ENCODE measurements around the gene SDHAF2. TPM values are rescaled to one million over a fixed set of nuclear protein-coding genes. Genes with fewer than 3 reads are reported as not detected.

SDHAF2 gene
- total RNA-seq, 4 donors from 2014 or later = 65.8 to 122 (median 81.4) TPM

DNA sequence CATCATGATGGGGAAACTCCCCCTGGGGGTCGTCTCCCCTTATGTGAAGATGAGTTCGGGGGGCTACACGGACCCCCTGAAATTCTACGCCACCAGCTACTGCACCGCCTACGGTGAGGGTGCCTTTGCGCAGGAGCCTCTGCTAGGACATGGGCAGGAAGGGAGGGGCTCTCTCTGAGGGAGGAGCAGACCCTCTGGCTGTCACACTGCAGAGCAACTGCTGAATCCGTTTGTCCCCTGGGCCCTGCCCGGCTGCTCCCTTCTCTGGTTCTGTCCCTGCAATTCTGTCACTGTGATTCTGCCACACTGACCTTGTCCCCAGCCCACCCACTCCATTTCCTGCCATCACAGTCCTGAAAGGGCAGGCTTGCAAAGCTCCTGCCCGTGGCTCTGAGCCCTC is 51.9 kb downstream of the SDHAF2 start:
- no peaks in the 10 kb centered on the region for H3K36me3 ChIP-seq
- H3K9me3 ChIP-seq = no peaks in the 10 kb centered on the region
- peaks cover 5 to 19% (median 8%) of the 10 kb centered on the region in 4 donors for H3K4me1 ChIP-seq
- H3K4me3 ChIP-seq = no peak overlapping the region
- H3K27me3 ChIP-seq = no peaks in the 10 kb centered on the region
- no peak overlapping the region for H3K27ac ChIP-seq
- no peak for TF ChIP-seq EP300 (IDR thresholded peaks at IDR 0.05; ENCODE audit: low read depth)
- TF ChIP-seq, protein P1, sequence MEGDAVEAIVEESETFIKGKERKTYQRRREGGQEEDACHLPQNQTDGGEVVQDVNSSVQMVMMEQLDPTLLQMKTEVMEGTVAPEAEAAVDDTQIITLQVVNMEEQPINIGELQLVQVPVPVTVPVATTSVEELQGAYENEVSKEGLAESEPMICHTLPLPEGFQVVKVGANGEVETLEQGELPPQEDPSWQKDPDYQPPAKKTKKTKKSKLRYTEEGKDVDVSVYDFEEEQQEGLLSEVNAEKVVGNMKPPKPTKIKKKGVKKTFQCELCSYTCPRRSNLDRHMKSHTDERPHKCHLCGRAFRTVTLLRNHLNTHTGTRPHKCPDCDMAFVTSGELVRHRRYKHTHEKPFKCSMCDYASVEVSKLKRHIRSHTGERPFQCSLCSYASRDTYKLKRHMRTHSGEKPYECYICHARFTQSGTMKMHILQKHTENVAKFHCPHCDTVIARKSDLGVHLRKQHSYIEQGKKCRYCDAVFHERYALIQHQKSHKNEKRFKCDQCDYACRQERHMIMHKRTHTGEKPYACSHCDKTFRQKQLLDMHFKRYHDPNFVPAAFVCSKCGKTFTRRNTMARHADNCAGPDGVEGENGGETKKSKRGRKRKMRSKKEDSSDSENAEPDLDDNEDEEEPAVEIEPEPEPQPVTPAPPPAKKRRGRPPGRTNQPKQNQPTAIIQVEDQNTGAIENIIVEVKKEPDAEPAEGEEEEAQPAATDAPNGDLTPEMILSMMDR (IDR thresholded peaks at IDR 0.05) = no peak
- no peak for TF ChIP-seq POLR2AphosphoS5 (IDR thresholded peaks at IDR 0.05)
- no peak for TF ChIP-seq POLR2A (IDR thresholded peaks at IDR 0.05)
- intact Hi-C loops (cut with DNase I; ENCODE audit: low total_unique reads) = no loop called here
- WGBS, 2 donors (ENCODE audit: low coverage in 1 of 2) = 56% methylated on average over 10 of the region's 10 CpGs; no CpG with 5 or more reads in 1 of the 2 donors
- in situ Hi-C loops (cut with MboI; ENCODE audit: low pct_ligation_motif_present in 1 of 4, low pct_unique_long_range_greater_than_20kb in 1 of 4, low sequenced_read_pairs in 3 of 4) = no loop called here
- no peak for DNase-seq

DNA sequence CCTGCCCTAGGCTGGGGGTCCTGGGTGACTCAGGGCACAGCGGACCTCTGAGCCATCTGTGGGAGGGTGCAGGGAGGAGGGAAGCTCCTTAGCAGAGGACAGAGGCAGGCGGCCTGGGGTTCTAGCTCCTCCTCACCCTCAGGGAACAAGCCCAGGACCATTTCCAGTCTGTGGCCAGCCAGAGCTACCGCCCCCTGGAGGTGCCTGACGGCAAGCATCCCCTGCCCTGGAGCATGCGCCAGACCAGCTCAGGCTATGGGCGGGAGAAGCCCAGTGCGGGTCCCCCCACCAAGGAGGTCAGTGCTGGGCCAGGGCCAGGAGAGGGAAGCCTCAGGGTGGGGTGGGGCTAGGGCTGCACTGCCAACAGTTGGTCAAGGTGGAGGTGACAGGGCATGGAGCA is 52.6 kb downstream of the SDHAF2 start:
- Histone ChIP-seq H3K9me3 (no peaks in the 10 kb centered on the region), H3K27ac (no peak overlapping the region), H3K36me3 (no peaks in the 10 kb centered on the region), H3K27me3 (no peaks in the 10 kb centered on the region), H3K4me1 (peaks cover 4 to 14% (median 5%) of the 10 kb centered on the region in 4 donors), H3K4me3 (no peak overlapping the region)
- in situ Hi-C loops (cut with MboI; ENCODE audit: low pct_ligation_motif_present in 1 of 4, low pct_unique_long_range_greater_than_20kb in 1 of 4, low sequenced_read_pairs in 3 of 4) (no loop called here), intact Hi-C loops (cut with DNase I; ENCODE audit: low total_unique reads) (no loop called here)
- no peak for TF ChIP-seq EP300 (IDR thresholded peaks at IDR 0.05; ENCODE audit: low read depth)
- TF ChIP-seq, protein P1 (IDR thresholded peaks at IDR 0.05) = peak in 3 of 5 experiments; percentile 18 to 41 (median 35)
- 32% methylated on average over 5 of the region's 7 CpGs; no CpG with 5 or more reads in 1 of the 2 donors for WGBS, 2 donors (ENCODE audit: low coverage in 1 of 2)
- no peak for DNase-seq

DNA sequence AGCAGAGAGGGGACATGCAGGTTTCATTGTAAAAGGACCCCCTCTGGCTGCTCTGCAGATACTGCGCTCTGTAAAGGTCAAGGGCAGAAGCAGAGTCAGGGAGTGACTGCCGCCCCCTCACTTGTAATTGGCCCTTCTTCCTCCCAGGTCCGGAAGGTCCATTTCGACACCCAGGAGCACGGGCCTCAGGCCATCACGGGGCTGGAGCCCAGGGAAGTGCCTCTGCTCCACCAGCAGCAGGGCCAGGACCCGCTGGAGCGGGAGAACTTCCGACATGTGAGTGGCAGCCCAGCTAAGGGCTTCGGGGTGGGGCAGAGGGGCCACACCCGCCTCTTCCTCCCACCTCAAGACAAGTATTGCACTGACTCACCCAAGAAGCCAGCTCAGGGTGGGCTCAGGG is 54.6 kb downstream of the SDHAF2 start:
- no peaks in the 10 kb centered on the region for H3K36me3 ChIP-seq
- in situ Hi-C loops (cut with MboI; ENCODE audit: low pct_ligation_motif_present in 1 of 4, low pct_unique_long_range_greater_than_20kb in 1 of 4, low sequenced_read_pairs in 3 of 4) = no loop called here
- no peak overlapping the region for H3K4me3 ChIP-seq
- no peaks in the 10 kb centered on the region for H3K9me3 ChIP-seq
- no peaks in the 10 kb centered on the region for H3K27me3 ChIP-seq
- intact Hi-C loops (cut with DNase I; ENCODE audit: low total_unique reads) = no loop called here
- H3K27ac ChIP-seq = no peak overlapping the region
- 79% methylated on average over 7 of the region's 11 CpGs; no CpG with 5 or more reads in 1 of the 2 donors for WGBS, 2 donors (ENCODE audit: low coverage in 1 of 2)
- H3K4me1 ChIP-seq = peaks cover 7 to 24% (median 13%) of the 10 kb centered on the region in 4 donors
- TF ChIP-seq POLR2A (IDR thresholded peaks at IDR 0.05) = no peak
- no peak for TF ChIP-seq POLR2AphosphoS5 (IDR thresholded peaks at IDR 0.05)
- TF ChIP-seq EP300 (IDR thresholded peaks at IDR 0.05; ENCODE audit: low read depth) = no peak
- TF ChIP-seq, protein P1 (IDR thresholded peaks at IDR 0.05) = no peak
- DNase-seq = no peak

GRCh38 chr11:61485080-61485479 is 55.2 kb downstream of the SDHAF2 start:
- TF ChIP-seq POLR2AphosphoS5 (IDR thresholded peaks at IDR 0.05) (no peak), EP300 (IDR thresholded peaks at IDR 0.05; ENCODE audit: low read depth) (no peak), POLR2A (IDR thresholded peaks at IDR 0.05) (no peak)
- TF ChIP-seq, protein P1 (IDR thresholded peaks at IDR 0.05) = no peak
- in situ Hi-C loops (cut with MboI; ENCODE audit: low pct_ligation_motif_present in 1 of 4, low pct_unique_long_range_greater_than_20kb in 1 of 4, low sequenced_read_pairs in 3 of 4) = no loop called here
- DNase-seq = no peak
- peaks cover 12 to 29% (median 18%) of the 10 kb centered on the region in 4 donors for H3K4me1 ChIP-seq
- no peaks in the 10 kb centered on the region for H3K36me3 ChIP-seq
- no peaks in the 10 kb centered on the region for H3K9me3 ChIP-seq
- no peak overlapping the region for H3K4me3 ChIP-seq
- H3K27ac ChIP-seq = no peak overlapping the region
- H3K27me3 ChIP-seq = no peaks in the 10 kb centered on the region
- intact Hi-C loops (cut with DNase I; ENCODE audit: low total_unique reads) = no loop called here
- WGBS, 2 donors (ENCODE audit: low coverage in 1 of 2) = 40 to 87% methylated on average over 1 to 11 of the region's 11 CpGs

Measured in transverse colon (tissue), 4 donors.